ENCODE data around the gene PRPF38A.
A peak's percentile ranks its signal among the peaks of the same experiment; 100 is the strongest.
"Not testable (repeated sequence)": the region's sequence is repeated elsewhere in the genome, so short reads cannot be mapped to it uniquely, and the experiment has no call there.

PRPF38A gene

GRCh38 chr1:52404116-52404974 lies at the start of gene PRPF38A, which contains the start of gene ORC1:
Gene PRPF38A (plus strand): TSS chr1:52404602. CDS start chr1:52404750, 148 bp downstream.
Gene ORC1 (minus strand): TSS chr1:52404423. CDS start chr1:52402223, 2,200 bp downstream.
- DNase-seq (ENCODE audit: low read depth): peak; percentile 96

DNA sequence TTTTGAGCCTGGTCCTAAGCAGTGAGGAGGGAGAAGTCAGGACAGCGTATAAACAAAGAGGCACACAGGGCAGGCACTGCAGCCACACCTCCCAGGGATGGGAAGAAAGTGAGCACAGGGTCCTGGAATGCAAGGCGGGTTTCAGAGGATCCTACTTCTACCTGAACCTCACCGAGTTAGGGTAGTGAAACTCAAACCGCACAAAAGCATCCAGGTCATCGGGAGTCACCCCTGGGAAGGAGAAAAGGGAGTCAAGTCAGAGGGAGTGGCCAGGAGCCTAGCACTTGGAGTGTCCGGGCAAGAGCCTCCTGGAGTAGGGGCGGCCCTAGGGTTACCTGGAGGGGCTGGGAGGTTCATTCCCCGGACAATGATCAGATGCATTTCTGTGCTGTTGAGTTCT lies 49.0 kb upstream of the PRPF38A start:
- no peak for DNase-seq (ENCODE audit: low read depth)

GRCh38 chr1:52355847-52356505 lies 48.4 kb upstream of the PRPF38A start:
- DNase-seq (ENCODE audit: low read depth): no peak

DNA sequence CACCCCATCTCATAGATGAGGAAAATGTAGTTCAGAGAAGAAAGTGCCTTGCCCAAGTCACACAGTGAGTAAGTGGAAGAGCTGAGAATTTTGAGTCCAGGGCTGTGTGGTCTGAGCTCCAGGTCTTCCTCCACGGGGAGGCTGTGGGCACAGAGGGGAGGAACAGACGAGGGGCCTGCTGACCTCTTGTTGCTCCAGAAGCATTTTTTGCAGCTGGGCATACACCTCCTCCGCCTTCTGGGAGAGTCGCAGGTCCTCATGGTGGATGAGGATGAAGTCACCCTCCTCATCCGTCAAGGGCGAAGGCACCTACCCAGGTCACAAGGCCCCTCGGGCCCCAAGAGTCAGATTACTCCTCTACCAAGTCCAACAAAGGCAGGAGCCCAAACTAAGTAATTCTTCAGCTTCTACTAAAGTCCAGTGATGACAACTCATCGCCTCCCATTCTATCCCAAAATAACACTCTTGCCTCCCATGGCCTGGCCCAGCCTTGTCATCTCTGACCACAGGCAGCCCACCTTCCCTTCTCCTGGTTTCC lies 47.5 kb upstream of the PRPF38A start:
- DNase-seq (ENCODE audit: low read depth): no peak

GRCh38 chr1:52357397-52357796 lies 47.0 kb upstream of the PRPF38A start:
- DNase-seq (ENCODE audit: low read depth): no peak

DNA sequence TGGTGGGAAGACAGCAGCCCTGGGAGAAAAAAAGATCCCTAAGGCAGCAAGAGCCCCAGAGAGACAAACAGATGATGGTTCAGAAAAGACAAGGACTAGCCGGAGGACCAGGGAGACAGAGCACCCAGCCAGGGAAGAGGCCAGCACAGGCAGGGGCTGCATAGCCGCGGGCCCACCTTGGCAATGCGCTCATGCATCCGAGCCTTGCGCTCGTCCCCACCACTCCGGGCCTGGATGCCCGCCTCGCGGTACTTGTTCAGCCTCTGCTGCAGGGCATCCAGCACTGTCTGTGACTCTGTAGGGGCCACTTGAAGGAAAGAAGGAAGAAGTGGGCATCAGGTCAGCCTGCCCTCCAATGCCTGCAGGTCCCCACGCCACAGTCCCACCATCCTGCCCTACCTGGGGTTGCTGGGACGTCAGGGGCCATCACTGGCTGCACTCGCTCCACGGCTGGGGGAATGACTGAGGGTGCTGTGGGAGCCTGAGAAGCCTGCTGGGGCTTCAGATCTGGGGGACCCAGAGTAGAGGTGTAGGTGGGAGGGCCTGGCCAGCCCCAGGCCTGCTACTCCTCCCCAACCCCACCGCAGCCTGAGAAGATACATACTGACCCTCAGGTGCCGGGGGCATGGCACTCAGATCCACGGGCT lies 45.4 kb upstream of the PRPF38A start:
- DNase-seq (ENCODE audit: low read depth): no peak

GRCh38 chr1:52359676-52360594 lies 44.5 kb upstream of the PRPF38A start:
- DNase-seq (ENCODE audit: low read depth): no peak

GRCh38 chr1:52360595-52360968 lies 43.8 kb upstream of the PRPF38A start:
- no peak for DNase-seq (ENCODE audit: low read depth)

DNA sequence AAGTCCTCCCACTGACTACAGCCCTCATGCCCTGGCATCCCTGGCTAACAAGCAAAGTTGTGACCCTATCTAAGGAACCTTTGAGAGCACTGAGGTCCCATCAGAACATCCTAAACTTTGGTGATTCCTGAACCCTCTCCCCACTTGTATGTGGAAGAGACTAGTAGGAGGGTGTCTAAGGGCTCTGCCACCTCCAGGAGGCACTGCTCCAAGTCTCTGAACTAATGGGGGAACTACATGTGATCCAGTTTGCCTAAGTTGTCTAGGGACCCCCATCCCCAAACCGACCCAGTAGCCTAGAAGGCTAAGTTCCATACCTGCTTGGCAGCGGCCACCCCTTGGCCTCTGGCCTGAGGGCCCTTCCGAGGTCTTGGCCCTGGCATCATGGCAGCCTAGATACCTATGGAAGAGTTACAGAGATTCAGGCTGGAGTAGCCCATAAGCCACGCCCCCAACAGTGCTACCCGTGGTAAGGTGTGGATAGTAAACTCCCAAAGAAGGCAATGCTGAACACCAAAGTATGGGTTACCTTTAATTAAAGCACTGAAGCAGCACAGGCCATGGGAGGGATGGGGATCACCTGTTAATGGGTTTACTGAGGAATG lies 40.1 kb upstream of the PRPF38A start:
- DNase-seq (ENCODE audit: low read depth): no peak

DNA sequence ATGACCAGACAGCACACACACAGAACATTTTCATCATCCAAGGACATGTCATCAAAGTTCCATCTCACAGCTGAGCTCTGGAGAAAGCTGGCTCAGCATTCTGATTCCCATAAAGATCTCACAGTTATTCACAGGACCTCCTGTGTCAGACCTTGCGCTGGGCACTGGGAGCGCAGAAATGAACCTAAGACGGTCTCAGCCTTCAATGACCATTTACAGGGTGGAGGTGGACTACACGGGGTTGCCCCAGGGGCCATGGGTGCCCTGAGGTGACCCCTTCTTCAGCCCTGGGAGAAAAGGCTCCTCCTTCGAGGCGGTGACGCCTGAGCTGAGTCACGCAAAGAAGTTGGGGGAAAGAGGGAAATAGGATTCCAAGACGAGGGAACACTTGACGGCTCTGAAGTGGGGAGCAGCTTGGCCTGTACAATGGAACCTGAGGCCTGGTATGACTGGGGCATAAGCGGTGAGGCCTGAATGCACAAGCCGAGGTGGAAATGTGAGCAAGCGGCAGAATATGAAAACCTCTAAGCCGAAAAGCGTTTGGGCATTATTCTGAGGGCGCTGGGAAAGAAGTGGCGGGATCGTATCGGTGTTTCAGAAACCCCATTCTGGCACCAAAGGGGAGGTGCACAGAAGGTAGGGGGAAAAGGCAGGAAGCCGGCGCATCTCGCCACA lies 39.2 kb upstream of the PRPF38A start:
- no peak for DNase-seq (ENCODE audit: low read depth)

DNA sequence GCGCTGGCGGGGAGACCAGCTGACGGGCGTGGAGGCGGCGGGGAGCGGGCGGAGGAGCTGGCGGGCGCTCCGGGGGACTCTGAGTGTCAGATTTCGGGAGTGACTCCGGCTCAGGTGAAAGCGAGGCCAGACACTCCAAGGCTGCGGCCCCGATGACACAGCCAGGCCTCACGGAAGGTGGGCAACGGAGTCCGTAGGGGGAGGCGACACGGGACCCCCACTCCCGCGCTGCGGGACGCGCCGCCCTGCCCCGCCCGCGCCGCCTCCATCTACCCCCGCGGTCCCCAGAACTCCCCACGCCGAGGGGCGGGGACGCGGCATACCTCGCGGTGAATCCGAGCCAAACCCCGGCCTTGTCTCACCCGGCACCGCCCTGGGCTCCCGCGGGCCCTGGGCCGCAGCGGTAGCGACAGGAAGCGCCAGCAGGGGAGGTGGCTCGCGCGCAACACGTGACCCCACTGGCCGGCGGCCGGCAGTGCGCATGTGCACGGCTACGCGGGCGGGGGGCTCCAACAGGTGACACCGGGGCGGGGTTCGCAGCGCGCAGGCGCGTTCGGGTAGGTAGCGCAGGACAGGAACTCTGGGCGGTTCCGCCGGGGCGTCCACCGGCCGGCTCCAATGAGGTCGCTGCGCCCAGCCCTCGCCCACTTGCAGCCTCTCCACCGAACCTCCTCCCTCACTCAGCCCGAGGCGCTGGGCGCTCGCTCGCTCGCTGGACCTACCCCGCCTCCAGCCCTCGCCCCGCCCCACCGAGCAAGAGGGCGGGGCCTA lies 38.5 kb upstream of the PRPF38A start, which contains the start of gene CC2D1B:
Gene CC2D1B, minus strand, starts transcription at position 460 of the 771 bp plus-strand sequence. CDS start 1,585 bp downstream, outside the sequence.
- peak; percentile 98 for DNase-seq (ENCODE audit: low read depth)

- DNase-seq (ENCODE audit: low read depth): no peak
These were observed 37.9 kb upstream of the PRPF38A start for GRCh38 chr1:52366517-52366827.

- no peak for DNase-seq (ENCODE audit: low read depth)
These were observed 37.1 kb upstream of the PRPF38A start for GRCh38 chr1:52367272-52367671.

DNA sequence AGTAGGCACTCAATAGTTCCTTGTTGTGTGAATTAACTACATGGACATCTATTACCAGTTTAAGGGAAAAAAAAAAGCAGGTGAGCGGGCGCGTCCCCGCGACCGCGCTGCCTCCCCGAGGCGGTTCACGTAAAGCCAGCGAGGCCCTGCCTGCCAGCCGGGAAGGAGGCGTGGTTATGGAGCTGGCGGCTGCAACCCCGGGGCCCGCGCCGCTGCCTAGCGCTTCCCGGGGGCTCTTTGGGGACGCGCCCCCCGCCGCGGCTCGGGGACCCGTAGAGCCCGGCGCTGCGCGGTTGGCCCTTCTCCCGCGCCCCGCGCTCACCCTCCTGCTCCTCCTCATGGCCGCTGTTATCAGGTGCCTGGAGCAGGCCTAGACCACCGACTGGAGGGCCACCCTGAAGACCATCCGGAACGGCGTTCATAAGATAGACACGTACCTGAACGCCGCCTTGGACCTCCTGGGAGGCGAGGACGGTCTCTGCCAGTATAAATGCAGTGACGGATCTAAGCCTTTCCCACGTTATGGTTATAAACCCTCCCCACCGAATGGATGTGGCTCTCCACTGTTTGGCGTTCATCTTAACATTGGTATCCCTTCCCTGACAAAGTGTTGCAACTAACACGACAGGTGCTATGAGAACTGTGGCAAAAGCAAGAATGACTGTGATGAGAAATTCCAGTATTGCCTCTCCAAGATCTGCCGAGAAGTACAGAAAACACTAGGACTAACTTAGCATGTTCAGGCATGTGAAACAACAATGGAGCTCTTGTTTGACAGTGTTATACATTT lies 35.8 kb upstream of the PRPF38A start:
- peak; percentile 27 for DNase-seq (ENCODE audit: low read depth)

DNA sequence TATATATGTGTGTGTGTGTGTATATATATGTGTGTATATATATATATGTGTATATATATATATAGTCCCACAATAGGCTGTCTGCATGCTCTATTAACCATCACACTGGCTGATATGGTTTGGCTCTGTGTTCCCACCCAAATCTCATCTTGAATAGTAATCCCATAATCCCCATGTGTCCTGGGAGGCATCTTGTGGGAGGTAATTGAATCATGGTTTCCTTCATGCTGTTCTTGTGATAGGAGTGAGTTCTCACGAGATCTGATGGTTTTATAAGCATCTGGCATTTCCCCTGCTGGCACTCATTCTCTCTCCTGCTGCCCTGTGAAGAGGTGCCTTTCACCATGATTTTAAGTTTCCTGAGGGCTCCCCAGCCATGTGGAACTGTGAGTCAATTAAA lies 34.6 kb upstream of the PRPF38A start:
- not testable (repeated sequence) for DNase-seq (ENCODE audit: low read depth)

GRCh38 chr1:52385376-52385775 lies 19.0 kb upstream of the PRPF38A start:
- DNase-seq (ENCODE audit: low read depth): no peak

DNA sequence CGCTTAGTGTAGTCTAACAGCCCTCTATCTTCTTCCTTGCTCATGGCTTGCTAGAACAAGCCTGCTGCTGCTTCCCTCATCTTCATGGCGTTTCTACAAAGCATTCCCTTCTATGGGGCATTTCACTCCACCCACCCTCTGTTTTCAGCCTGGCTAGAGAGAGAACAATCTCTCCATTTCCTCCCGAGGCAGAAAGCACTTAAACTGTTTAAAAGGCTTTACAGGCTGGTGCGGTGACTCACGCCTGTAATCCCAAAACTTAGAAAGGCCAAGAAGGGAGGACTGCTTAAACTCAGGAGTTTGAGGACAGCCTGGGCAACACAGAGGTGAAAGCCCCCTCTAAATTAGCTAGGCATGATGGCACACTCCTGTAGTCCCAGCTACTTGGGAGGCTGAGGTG lies 17.9 kb upstream of the PRPF38A start:
- no peak for DNase-seq (ENCODE audit: low read depth)

DNA sequence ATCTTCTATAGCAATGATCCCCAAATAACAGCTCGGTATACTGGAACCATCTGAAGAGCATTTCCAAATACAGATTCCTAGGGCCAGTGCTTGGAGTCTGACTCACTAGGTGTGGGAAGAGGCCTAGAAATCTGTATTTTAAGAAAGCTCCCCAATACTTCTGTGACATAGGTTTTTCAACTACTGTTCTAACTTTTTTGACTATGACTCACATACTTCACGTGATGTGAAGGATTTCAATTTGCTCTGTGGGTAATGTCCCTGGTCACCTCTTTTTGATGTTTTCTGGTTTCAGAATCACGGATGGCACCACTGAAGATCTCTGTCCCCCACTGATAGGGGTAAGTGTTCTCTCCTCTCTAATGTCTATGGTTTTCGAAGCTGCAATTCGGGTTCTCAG lies 11.2 kb upstream of the PRPF38A start:
- DNase-seq (ENCODE audit: low read depth): no peak

GRCh38 chr1:52399629-52400028 lies 4.8 kb upstream of the PRPF38A start:
- no peak for DNase-seq (ENCODE audit: low read depth)
